PC-3 (cell line): ENCODE results near the gene SRRM3. TPM values are rescaled to one million over a fixed set of nuclear protein-coding genes. Genes with fewer than 3 reads are reported as not detected.

Experiments
- ATAC-seq: fragments of 200-7000 bp; cut with Tn5 transposase; 2 replicates; pipeline ENCODE4 v1.9.1; 2020; ENCODE audit warnings: mild to moderate bottlenecking, moderate library complexity
- BruUV-seq: library from RNA; stranded (reverse); fragments of 400-500 nt; replicated peaks from 2 replicates; lab custom pipeline; 2021; lab: Mats Ljungman, UMichigan
- CTCF ChIA-PET: fragments of 300-600 bp; sonication (Branson Sonifier 250); formaldehyde crosslinking; loops from one replicate; lab custom pipeline; 2022; ENCODE audit warnings: antibody characterized with exemption; lab: Charles Lee
- POLR2A ChIA-PET: fragments of 300-600 bp; sonication (Branson Sonifier 250); formaldehyde crosslinking; loops from one replicate; lab custom pipeline; 2022; ENCODE audit warnings: antibody characterized with exemption; ENCODE audit not compliant: unreplicated experiment; lab: Charles Lee
- DNase-seq: peaks from one replicate; pipeline ENCODE4 v3.0.0-alpha.2; 2015
- H2AFZ ChIP-seq: fragments of 300-600 bp; sonication (generic); 2 replicates; pipeline ENCODE4 v1.6.0; 2016; ENCODE audit warnings: antibody characterized with exemption, low read length
- H3F3A ChIP-seq: fragments of 300-600 bp; sonication (generic); one replicate; pipeline ENCODE4 v1.6.0; 2017; ENCODE audit warnings: antibody characterized with exemption, low read length, control low read depth, mild to moderate bottlenecking; ENCODE audit not compliant: unreplicated experiment
- H3K27ac ChIP-seq: fragments of 300-600 bp; sonication (generic); 2 replicates; pipeline ENCODE4 v1.5.1; 2016; ENCODE audit warnings: mild to moderate bottlenecking, low read length
- H3K27me3 ChIP-seq: fragments of 300-600 bp; sonication (generic); 2 replicates; pipeline ENCODE4 v1.6.1; 2016; ENCODE audit warnings: low read length, mixed read lengths
- H3K36me3 ChIP-seq: fragments of 300-600 bp; sonication (generic); 2 replicates; pipeline ENCODE4 v1.6.1; 2016; ENCODE audit warnings: low read depth, mixed run types, low read length, mixed read lengths
- H3K4me1 ChIP-seq: fragments of 300-600 bp; sonication (generic); 2 replicates; pipeline ENCODE4 v1.5.1; 2016; ENCODE audit warnings: low read length; ENCODE audit not compliant: insufficient read depth
- H3K4me2 ChIP-seq: fragments of 300-600 bp; sonication (generic); 2 replicates; pipeline ENCODE4 v1.6.0; 2016; ENCODE audit warnings: low read length
- H3K4me3 ChIP-seq: fragments of 300-600 bp; sonication (generic); 2 replicates; pipeline ENCODE4 v1.5.1; 2016; ENCODE audit warnings: mild to moderate bottlenecking, low read length, mixed read lengths
- H3K79me2 ChIP-seq: fragments of 300-600 bp; sonication (generic); 2 replicates; pipeline ENCODE4 v1.6.1; 2017; ENCODE audit warnings: low read length, mixed read lengths
- H3K9ac ChIP-seq: fragments of 300-600 bp; sonication (generic); 2 replicates; pipeline ENCODE4 v1.6.0; 2016; ENCODE audit warnings: mild to moderate bottlenecking, low read length
- H3K9me2 ChIP-seq: fragments of 300-600 bp; sonication (generic); replicated peaks from 2 replicates; pipeline ENCODE4 v1.6.1; 2016; ENCODE audit warnings: mixed run types, low read length, mixed read lengths
- H3K9me3 ChIP-seq: fragments of 300-600 bp; sonication (generic); 2 replicates; pipeline ENCODE4 v1.6.1; 2016; ENCODE audit warnings: low read length, mixed read lengths
- H4K20me1 ChIP-seq: fragments of 300-600 bp; sonication (generic); 2 replicates; pipeline ENCODE4 v1.6.1; 2016; ENCODE audit warnings: low read length, mixed read lengths
- EZH2 ChIP-seq: fragments of 300-600 bp; sonication (generic); IDR thresholded peaks from one replicate; pipeline ENCODE4 v1.6.1; 2017; ENCODE audit warnings: antibody characterized with exemption, mild to moderate bottlenecking, low read length; ENCODE audit not compliant: unreplicated experiment
- EZH2phosphoT487 ChIP-seq: fragments of 300-600 bp; sonication (generic); IDR thresholded peaks from 2 replicates; pipeline ENCODE4 v1.6.1; 2018; ENCODE audit warnings: mild to moderate bottlenecking, antibody characterized with exemption, low read length, borderline replicate concordance
- intact Hi-C: fragments of 100-400 bp; cut with micrococcal nuclease; formaldehyde crosslinking; loops from 2 replicates; pipeline ENCODE4 v1.9.0; 2023
- total RNA-seq: library from RNA; depleted of rRNA; stranded (reverse); fragments of >200 nt; gene quantifications from 2 replicates; pipeline ENCODE4 v1.2.3, GENCODE V29; 2014
- TF ChIP-seq, protein P1 (sequence below): fragments of 300-600 bp; sonication (generic); conservative IDR thresholded peaks from 2 replicates; pipeline ENCODE4 v1.5.1; 2017; ENCODE audit warnings: antibody characterized with exemption, low read depth, mild to moderate bottlenecking, low read length

The SRRM3 gene
- total RNA-seq, 1 experiment from 2014 or later, result 0.66 TPM

DNA sequence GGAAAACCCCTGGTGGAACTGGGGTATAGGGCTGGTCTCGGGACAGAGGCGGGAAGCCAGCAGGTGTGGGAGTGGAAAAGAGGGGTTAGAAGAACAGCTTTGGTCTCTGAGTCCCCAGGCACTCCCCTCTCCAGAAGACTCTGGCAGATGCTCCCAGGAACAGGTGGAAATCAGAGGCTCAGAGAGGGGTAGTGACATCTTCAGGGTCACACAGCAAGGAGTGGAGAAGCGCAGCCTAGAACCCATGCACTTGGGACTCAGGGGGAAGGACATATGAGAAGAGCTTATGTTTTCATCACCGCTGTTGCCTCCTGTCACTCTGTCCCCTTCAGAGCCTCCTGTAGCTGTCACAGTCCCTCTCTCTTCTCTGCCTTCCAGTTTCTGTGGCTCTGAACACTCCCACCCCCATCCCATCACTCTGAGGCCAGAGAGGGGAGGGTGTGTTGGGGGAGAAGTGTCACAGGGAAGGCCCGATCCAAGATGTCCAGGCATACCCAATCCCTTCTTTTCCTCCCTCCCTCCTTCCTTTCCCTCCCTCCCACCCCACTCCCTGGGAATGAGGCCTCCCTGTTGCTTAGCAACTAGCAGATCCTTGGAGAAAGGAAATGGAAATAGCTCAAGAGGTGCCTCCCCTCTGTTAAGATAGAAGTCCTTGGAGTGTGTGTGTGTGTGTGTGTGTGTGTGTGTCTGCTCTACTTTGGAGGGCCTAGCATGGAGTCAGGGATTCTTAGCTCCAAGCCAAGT, 32.0 kb downstream of the SRRM3 start:
- no peaks in the 10 kb centered on the region for H3K27me3 ChIP-seq
- H3K79me2 ChIP-seq, result no peaks in the 10 kb centered on the region
- no peaks in the 10 kb centered on the region for H4K20me1 ChIP-seq
- H3F3A ChIP-seq, result no peaks in the 10 kb centered on the region
- no TSS peak for BruUV-seq
- H2AFZ ChIP-seq, result no peak overlapping the region
- H3K4me3 ChIP-seq, result no peak overlapping the region
- ATAC-seq (no peak), DNase-seq (no peak)
- no peak overlapping the region for H3K4me2 ChIP-seq
- H3K9me2 ChIP-seq, result no peaks in the 10 kb centered on the region
- H3K27ac ChIP-seq, result no peak overlapping the region
- intact Hi-C loops, result no loop called here
- TF ChIP-seq, protein P1, sequence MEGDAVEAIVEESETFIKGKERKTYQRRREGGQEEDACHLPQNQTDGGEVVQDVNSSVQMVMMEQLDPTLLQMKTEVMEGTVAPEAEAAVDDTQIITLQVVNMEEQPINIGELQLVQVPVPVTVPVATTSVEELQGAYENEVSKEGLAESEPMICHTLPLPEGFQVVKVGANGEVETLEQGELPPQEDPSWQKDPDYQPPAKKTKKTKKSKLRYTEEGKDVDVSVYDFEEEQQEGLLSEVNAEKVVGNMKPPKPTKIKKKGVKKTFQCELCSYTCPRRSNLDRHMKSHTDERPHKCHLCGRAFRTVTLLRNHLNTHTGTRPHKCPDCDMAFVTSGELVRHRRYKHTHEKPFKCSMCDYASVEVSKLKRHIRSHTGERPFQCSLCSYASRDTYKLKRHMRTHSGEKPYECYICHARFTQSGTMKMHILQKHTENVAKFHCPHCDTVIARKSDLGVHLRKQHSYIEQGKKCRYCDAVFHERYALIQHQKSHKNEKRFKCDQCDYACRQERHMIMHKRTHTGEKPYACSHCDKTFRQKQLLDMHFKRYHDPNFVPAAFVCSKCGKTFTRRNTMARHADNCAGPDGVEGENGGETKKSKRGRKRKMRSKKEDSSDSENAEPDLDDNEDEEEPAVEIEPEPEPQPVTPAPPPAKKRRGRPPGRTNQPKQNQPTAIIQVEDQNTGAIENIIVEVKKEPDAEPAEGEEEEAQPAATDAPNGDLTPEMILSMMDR, result no peak
- TF ChIP-seq EZH2, result no peak
- no peaks in the 10 kb centered on the region for H3K4me1 ChIP-seq
- CTCF ChIA-PET, result no interaction called here
- no peaks in the 10 kb centered on the region for H3K9me3 ChIP-seq
- POLR2A ChIA-PET, result no interaction called here
- H3K9ac ChIP-seq, result no peak overlapping the region
- H3K36me3 ChIP-seq, result no peaks in the 10 kb centered on the region

DNA sequence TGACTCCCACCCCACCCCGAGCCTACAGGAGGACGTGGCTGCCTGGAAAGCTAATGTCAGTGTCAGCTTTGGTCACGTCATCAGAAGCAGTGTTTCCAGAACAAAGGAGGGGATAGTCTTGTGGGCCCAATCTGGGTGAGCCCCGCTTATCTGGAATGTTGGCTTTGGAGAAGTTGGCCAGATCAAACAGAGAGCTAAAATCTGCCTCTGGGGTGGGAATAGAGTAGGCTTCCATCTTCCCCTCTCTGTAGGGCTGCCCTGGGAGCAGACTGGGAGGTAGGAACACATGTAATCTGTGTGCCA, 32.5 kb downstream of the SRRM3 start:
- intact Hi-C loops, result no loop called here
- no peak overlapping the region for H3K27ac ChIP-seq
- BruUV-seq, result no TSS peak
- H3K4me3 ChIP-seq, result no peak overlapping the region
- TF ChIP-seq EZH2phosphoT487, result no peak
- no peak for TF ChIP-seq EZH2
- H3K9ac ChIP-seq, result no peak overlapping the region
- H3K79me2 ChIP-seq, result no peaks in the 10 kb centered on the region
- POLR2A ChIA-PET, result no interaction called here
- H3K4me2 ChIP-seq, result no peak overlapping the region
- no peaks in the 10 kb centered on the region for H3F3A ChIP-seq
- no peaks in the 10 kb centered on the region for H3K27me3 ChIP-seq
- CTCF ChIA-PET, result no interaction called here
- no peaks in the 10 kb centered on the region for H3K9me3 ChIP-seq
- DNase-seq (no peak), ATAC-seq (no peak)
- no peaks in the 10 kb centered on the region for H3K9me2 ChIP-seq
- no peaks in the 10 kb centered on the region for H4K20me1 ChIP-seq
- no peak overlapping the region for H2AFZ ChIP-seq
- H3K4me1 ChIP-seq, result no peaks in the 10 kb centered on the region
- H3K36me3 ChIP-seq, result no peaks in the 10 kb centered on the region

DNA sequence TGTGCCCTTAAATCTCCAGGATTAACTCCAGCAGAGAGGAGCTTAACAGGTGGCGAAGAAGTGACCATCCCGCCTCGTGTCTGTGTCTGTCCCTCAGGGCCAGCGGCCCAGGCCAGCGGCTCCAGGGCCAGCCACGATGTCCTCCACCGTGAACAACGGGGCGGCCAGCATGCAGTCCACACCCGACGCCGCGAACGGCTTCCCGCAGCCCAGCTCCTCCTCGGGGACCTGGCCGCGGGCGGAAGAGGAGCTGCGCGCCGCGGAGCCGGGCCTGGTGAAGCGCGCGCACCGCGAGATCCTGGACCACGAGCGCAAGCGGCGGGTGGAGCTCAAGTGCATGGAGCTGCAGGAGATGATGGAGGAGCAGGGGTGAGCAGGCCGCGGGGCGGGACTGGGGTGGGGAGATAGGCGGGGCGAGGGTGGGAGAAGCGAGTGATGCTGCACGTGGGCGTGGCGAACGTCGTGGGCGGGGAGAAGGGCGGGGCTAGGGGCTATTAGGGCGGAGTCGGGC, 33.3 kb downstream of the SRRM3 start:
- H3K36me3 ChIP-seq, result no peaks in the 10 kb centered on the region
- no peaks in the 10 kb centered on the region for H3K4me1 ChIP-seq
- no peak overlapping the region for H3K4me3 ChIP-seq
- peak; percentile 72 for ATAC-seq
- TF ChIP-seq EZH2 (no peak), EZH2phosphoT487 (no peak)
- TF ChIP-seq, protein P1, result no peak
- H4K20me1 ChIP-seq, result no peaks in the 10 kb centered on the region
- H3K4me2 ChIP-seq, result no peak overlapping the region
- no peak overlapping the region for H3K27ac ChIP-seq
- no peaks in the 10 kb centered on the region for H3K79me2 ChIP-seq
- intact Hi-C loops, result no loop called here
- CTCF ChIA-PET, result no interaction called here
- POLR2A ChIA-PET, result interaction anchor here (0.6 kb wide), 1 partner anchor 11 kb away, joined by 3 read pairs; no protein-coding TSS in a partner anchor
- no peak overlapping the region for H2AFZ ChIP-seq
- no peaks in the 10 kb centered on the region for H3K27me3 ChIP-seq
- no TSS peak for BruUV-seq
- H3K9me2 ChIP-seq, result no peaks in the 10 kb centered on the region
- DNase-seq, result peak; percentile 43
- no peaks in the 10 kb centered on the region for H3F3A ChIP-seq
- no peaks in the 10 kb centered on the region for H3K9me3 ChIP-seq
- H3K9ac ChIP-seq, result no peak overlapping the region
